Mesenteric fat pad (tissue), 1 donor: ENCODE measurements around the gene HAGH. TPM values are rescaled to one million over a fixed set of nuclear protein-coding genes. Genes with fewer than 3 reads are reported as not detected.

Source experiments
- DNase-seq: peaks from one replicate; pipeline ENCODE4 v3.0.0-alpha.2; 2020; ENCODE audit warnings: low spot score
- total RNA-seq: library from RNA; stranded (reverse); fragmentation: NEBNext Ultra II Directional; extraction: Animal tissue kit (Norgen Biotek cat#: 25700); gene quantifications from one replicate; pipeline ENCODE4 v1.2.1, GENCODE V29; 2021
- donor health status: DM: yes; HTN: yes; CAD: no.

Gene HAGH
- total RNA-seq, 1 donor from 2014 or later, result 58.4 TPM

DNA sequence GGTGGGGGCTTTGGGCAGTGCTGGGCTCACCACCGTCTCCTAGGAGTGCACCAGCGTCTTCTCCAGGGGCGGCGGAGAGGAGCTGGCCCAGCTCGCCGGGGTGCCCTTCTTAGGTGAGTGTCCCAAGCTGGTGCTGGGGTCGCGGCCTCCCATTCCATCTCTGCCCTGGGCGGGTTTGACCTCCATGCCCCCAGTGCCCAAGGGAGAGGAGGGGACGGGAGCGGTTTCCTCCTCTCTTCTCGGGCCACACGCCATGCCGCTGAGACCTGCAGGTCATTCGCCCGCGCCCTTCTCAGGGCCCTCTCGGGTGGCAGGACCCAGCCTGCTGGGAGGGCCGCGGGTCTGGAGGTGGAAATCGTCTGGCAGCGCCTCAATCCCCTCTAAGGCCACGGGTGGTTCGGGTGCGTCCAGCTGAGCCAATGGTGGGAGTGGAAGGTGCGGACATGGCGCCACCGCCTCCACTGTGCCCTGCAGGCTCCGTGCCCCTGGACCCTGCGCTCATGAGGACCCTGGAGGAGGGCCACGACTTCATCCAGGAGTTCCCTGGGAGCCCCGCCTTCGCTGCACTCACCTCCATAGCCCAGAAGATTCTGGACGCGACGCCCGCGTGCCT lies 38.4 kb downstream of the HAGH start:
- no peak for DNase-seq

DNA sequence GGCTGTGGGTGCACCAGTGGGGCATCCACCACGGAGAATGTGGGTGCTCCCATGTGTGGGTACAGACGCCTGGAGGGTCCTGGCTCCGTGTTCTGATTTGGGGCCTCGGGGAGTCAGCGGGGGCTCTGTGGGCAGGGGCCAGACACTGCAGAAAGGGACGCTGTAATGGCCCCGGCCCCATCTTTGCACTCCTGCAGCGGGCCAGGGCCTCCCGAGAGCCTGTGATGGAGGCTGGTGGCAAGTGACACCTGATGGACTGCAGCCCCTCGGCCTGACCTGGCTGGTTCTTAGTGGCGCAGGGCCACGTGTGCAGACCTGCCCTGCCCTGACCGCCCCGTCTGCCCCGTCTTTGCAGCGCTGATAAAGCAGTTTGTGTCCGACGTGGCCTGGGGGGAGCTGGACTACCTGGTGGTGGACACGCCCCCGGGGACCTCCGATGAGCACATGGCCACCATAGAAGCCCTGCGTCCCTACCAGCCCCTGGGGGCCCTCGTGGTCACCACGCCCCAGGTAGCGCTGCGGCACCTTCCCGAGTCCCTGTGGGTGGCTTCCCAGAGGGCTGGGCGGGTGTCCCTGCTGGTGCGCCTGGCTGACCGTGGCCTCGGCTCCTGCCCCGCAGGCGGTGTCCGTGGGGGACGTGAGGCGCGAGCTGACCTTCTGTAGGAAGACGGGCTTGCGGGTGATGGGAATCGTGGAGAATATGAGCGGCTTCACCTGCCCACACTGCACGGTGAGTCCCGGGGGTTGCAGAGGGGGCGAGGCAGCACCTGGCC lies 39.1 kb downstream of the HAGH start:
- DNase-seq, result no peak

DNA sequence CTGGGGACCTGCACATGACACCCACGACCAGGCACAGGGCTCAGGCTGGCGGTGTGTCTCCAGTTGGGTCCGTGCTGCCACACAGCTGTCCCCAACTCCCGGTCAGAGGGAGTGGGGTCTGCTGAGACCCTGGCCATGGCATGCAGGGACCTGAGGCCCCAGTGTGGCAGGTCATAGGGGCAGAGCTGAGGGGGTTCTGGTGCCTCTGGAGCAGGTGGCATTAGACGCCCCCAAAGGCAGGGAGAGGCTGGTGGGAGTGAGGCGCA lies 39.6 kb downstream of the HAGH start:
- no peak for DNase-seq

DNA sequence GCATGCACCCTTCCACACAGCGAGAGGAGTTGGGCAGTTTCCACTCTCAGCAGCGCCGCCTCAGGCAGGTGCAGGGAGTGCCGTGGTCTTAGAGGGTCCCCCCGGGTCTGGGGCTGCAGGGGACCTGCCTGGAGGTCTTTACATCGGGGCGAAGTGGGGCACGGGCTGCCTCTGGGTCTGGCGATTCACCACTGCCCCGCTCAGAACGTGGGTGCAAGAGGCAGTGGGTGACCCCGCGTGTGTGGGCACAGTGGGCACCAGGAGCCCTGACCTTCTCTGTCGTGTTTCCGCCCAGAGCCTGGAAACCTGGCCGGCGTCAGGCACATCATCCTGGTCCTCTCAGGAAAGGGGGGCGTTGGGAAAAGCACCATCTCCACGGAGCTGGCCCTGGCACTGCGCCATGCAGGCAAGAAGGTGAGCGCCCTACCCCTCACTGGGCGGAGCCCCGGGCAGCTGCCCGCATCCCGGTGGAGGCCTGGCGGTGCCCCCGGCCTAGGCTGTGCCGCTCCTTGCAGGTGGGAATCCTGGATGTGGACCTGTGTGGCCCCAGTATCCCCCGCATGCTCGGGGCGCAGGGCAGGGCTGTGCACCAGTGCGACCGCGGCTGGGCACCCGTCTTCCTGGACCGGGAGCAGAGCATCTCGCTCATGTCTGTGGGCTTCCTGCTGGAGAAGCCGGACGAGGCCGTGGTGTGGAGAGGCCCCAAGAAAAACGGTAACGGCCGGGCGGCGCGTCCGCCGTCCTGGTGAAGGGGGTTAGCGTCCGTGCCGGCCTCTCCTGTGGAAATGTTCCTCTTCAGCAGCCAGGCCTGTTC lies 40.2 kb downstream of the HAGH start:
- no peak for DNase-seq

DNA sequence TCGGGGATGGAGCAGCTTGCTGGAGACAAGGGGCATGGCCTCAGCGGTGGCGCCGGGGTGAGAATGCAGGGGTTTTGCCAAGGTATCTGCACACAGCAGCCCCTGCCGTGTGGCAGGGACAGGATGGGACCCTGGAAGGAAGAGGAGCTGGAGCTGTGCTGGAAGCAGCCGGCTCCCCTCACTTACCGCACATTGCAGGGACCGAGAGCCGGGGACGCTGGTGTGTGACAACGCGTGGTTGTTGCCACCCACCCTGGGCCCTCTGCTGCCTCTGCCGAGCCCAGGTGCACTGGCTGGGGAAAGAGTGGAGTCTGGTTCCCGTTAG lies 40.8 kb downstream of the HAGH start:
- no peak for DNase-seq

DNA sequence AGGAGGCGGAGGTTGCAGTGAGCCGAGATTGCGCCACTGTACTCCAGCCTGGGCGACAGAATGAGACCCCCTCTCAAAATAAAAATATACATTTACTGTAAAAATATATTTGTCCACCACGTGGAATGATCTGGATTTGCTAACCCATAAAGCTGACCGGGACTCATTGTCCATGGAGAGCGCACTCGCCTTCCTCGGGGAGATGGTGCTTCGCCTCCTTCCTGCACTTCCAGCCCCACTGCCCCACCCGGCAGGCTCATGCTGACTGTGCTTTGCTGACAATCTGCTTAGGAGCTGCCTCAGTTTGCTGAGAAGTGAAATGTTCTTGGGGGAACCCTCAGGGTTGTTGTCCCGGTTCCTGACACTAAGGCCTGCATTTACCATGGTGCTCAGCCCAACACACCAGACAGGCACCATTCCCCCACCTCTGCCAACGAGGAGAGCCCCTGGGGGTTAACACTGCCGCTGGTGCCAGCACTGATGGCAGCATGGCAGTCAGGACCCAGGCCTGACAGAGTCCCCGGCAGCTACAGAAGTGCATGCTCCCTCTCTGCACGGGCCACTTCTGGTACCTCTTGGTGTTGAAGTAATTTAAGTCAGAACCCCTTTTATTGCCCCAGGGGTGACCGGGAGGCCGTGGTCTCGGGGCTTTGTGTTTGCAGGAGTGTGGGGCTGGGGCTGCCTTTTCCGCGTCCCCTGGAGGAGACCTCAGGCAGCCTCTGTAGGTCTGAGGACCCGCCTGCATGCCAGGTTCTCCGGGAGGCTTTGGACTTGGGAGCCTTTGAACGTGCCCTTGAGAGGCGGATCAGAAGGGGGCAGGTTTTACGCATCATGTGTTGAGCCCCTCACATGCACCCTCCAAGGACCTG lies 41.4 kb downstream of the HAGH start:
- DNase-seq, result no peak

DNA sequence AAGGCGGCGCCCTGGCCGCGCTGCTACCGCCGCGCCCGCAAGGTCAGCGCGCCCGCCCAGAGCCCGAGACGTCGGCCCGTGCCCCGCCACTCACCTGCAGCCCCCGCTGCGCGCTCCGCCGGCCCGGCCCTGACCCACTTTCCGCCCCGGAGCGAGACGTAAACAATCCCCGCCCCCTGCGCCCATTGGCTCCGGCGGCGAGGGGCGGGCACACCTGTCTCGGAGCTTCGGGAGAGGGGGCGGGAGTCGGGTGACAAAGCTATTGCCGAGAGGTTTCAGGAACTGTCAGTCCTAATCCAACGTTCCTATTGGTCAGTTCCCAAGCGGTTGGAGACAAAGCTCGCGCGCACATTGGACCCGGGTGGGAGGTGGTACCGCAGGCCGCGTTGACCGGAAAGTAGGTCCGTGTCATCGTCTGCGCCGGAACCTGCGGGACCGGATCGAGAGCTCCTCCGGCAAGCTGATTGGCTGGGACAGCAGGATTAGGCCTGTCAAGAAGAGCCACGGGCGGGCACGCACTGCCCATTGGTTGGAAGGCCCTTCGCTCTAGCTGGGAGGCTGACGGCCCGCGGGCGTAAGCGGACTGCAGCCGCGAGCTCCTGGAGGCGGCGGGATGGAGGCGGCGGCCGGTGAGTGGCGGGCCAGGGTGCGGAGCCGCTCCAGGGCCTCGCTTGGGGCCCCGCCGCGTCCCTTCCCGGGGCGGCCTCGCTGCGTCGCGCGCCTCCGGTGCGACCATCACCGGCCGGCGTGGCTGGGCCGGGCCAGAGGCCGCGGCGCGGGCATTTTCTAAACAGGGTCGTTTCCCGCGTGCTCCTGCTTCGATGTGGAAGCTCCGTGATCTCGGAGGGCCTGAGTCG lies 44.0 kb downstream of the HAGH start, which contains the start of the genes NUBP2 and SPSB3:
Gene NUBP2 (plus strand): TSS at position 553 of the 857 bp plus-strand sequence. CDS start 61 bp downstream, at position 614.
Gene SPSB3 (minus strand): TSS at position 164 of the 857 bp plus-strand sequence. CDS start 1,088 bp downstream, outside the sequence.
- peak; percentile 100 for DNase-seq

DNA sequence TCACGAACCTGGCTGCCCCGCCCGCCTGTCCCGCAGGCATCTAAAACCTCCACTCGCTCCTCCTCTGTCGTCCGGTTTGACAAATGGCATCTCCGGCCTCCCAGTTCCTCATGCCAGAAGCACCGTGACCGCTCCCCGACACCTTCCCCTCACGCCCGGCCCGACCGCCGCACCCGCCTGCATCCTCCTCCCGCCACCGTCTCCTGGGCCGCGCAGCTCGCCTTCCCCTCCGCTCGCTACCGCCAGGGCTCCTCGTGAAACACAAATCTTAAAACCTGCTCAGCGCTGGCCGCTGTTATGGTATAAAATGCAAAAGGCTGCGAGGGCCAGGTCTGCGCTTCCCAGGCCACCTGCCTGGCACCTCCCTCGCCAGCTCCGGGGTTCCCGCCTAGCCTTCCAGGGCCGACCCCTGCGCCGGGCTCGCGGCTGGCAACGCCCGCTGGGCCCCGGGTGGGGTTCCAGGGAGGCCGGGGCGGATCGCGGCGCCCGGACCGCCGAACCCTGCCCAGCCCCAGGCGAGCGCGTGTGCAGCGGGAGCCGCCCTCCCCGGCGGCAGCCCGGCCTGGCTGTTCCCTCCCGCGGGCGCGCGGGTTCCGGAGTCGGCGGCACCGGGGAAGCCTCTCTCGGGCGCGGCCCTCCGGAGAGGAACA lies 44.7 kb downstream of the HAGH start:
- no peak for DNase-seq

DNA sequence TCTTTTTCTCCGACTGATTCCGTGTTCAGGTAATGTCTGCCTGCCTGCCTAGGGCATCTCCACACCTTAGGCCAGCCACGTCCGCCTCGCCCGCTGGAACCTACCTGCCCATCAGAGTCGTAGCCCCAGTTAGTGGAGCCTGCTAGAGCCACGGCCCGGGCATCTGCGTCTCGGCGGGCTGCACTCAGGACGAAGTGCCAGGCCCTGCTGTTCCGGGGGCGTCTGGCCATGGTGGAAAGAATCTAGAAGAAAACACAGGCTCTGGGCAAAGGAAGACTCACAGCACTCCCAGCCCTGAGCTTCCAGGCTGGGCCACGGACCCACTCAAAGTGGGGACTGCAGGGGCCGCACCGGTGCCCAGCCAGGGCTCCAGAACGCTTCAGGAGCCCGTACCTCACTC lies 45.4 kb downstream of the HAGH start:
- no peak for DNase-seq

DNA sequence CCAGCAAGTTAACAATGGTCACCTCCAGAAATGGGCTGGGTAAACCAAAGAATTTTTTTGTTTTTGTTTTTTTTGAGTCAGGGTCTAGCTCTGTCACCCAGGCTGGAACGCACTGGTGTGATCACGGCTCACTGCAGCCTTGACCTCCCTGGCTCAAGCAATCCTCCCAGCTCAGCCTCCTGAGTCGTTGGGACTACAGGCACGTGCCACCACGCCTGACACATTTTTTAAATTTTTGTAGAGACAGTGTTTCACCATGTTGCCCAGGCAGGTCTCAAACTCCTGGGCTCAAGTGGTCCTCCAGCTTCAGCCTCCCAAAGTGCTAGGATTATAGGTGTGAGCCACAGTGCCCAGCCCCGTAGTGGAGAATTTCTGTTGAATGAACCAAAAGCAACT lies 46.0 kb downstream of the HAGH start:
- DNase-seq, result no peak

DNA sequence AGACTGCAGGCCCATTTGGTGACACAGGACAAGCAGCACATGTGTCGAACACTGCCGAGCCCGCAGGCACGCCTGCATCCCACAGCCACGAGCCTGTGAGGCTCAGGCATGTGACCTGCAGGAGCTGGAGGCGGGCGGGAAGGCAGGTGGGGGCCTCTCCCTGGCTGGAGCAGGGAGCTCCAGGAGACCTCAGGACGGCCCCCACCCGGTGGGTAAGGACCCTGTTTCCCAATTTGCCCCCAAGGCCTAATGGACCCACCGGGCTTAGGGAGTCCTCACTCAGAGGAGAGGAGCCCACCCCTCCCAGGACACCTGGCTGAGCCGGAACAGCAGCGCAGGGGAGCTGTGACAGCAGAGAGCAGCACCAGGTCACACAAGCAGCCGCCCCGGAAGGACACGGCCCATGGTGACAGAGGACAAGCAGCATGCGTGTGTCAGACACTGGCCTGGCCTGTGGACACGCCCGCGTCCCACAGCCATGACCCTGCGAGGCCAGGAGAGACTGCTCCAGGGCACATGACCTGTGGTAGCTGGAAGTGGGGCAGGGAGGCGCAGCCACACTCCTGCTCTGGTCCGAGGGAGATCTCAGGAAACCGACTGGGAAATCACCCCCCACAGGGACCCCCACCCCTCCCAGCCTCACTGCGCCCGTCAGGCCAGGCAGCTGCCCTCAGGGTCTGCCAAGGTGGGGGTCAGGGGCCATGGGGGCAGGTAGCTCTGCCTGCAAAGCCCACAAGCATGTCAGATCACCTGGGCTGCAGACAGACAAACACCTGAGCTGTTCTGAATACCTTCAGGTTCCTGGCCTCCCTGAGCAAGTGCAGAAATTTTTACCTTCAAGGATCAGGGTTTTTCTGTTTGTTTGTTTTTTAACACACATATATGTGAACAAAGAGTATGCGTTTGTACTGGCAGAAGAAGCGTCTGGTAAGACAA lies 46.6 kb downstream of the HAGH start:
- DNase-seq, result no peak

DNA sequence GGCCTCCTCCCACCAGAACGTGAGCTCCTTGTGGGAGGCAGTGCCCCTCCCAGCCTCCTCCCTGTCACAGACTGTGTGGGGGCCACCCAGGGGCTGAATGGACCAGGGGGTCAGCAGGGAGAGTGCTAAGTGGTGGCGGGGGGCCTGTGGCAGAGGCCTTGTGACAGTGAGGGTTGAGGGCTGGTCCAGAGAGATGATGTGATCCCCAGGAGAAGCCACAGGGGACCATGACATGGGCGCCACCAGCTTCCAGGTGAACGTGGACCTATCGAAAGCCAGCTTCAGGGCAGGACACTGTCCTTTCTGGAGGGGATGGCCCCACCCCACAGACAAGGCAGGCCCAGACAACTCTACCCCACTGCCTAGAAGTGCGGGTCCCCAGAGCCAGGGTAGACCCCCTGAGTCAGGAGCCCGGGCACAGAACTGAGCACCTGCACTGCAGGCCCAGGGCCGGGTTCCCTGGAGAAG lies 47.4 kb downstream of the HAGH start:
- no peak for DNase-seq

DNA sequence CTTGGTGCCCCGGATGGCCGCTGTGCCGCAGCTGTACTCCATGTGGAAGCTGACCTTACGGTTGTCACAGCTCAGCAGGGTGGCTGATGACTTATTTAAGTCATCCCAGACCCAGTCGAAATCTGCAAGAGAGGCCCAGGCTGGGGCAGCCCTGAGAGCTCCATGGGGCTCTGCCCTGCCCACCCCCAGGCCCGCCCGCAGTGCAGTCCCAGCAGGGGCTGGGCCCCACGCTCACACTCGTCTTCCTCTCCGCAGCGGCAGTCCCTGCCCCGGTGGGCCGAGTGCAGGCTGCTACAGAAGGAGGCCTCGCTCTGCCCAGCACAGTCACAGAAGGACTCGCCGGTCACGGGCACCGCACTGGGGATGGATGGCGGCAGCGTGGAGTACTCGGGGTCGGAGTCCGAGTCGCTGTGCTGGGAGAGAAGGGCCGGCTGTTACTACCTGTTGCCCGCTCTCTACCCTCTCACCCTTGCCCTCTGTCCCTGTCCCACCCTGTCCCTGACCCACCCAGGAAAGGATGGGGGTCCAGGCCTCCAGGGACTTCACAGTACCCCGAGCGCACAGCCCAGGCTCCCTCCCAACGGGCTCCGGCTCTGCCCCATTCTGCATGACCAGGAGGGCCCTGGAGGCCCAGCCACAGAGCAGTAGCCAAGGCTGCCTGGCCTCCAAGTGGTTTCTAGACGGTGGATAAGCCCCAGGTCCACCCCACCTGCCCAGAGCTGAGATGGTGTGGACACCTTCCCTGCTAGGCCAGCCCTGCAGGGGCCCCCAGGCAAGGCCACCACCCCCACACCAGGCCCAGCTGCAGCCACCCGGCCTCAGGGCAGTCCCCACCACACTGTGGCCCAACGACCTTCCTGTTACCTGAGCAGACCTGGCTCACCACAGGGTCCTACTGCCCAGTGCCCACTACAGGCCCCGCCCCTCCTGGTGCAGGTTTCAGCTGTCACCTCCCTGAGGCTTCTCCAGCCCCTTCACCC lies 48.1 kb downstream of the HAGH start:
- DNase-seq, result no peak

DNA sequence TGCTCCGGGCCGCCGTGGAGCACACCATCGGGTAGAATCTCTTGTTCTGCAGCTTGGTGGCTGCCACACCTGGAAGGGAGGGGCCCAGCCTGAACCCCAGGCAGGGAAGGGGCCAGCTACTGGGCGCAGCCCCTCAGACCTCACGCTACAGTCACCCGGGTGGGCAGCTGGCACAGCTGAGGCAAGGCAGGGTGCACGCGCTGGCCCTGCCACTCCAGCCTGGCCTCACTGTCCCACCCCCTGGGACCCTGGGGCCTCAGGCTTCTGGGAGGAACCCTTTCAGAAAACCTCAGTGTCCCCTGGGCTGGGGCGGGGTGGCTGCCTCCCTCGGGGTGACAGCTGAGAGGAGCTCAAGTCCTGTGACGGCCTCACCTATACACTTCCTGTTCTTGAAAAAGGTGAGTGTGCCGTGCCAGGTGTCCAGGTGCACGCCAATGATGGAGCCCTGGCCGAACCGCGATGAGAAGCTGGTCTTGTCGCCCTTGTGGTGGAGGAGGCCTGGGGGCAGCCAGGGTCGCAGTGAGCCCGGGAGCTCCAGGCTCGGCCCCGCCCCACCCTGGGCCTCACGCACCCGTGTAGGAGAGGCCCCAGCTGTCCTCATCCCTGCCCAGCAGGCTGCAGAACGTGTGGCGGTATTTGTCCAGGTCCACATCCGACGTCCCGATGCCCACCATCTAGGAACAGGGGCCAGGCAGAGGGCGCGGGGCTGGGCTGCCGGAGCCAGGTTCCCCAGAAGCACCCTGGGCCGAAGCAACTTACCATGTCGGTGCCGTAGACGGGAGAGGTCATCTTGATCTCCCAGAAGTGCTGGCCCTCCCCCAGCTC lies 49.0 kb downstream of the HAGH start:
- no peak for DNase-seq

DNA sequence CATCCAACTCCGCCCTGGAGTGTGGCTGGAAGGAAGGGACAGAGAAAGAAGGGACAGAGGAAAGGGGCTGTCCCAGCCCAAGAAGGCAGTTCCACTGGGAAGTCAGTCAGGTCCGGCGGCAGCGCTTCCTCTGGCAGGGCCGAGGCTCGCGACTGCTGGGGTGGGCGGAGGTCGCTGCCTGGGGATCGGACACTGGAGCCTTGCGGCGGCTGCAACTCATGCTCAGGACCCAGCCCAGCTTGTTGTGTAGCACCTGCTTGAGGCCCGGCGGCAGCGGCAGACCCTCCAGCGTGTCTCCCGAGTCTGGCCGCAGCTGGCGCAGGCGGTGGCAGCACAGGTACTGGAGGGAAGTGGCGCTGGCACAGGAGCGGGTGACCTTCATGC lies 49.6 kb downstream of the HAGH start:
- no peak for DNase-seq

DNA sequence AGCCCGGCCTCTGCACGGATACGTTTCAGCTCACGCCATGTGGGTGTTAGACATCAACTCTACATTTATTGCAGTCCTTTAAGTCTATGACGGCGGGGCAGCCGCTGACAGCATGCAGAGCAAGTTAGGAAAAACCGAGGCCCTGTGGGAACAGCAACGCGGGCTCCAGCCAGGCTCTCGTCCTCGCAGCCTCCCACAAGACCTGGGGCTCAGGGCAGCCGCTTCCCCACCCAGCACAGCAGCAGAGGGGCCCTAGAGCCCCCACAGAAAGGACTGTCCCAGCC lies 50.0 kb downstream of the HAGH start:
- no peak for DNase-seq
